ENCODE results near the gene KDELR1.

- TF ChIP-seq, protein P1, sequence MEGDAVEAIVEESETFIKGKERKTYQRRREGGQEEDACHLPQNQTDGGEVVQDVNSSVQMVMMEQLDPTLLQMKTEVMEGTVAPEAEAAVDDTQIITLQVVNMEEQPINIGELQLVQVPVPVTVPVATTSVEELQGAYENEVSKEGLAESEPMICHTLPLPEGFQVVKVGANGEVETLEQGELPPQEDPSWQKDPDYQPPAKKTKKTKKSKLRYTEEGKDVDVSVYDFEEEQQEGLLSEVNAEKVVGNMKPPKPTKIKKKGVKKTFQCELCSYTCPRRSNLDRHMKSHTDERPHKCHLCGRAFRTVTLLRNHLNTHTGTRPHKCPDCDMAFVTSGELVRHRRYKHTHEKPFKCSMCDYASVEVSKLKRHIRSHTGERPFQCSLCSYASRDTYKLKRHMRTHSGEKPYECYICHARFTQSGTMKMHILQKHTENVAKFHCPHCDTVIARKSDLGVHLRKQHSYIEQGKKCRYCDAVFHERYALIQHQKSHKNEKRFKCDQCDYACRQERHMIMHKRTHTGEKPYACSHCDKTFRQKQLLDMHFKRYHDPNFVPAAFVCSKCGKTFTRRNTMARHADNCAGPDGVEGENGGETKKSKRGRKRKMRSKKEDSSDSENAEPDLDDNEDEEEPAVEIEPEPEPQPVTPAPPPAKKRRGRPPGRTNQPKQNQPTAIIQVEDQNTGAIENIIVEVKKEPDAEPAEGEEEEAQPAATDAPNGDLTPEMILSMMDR (IDR thresholded peaks at IDR 0.05) = no peak
- TF ChIP-seq EP300 (IDR thresholded peaks at IDR 0.05) (no peak), POLR2A (IDR thresholded peaks at IDR 0.05) (no peak)
These were observed 27.9 kb downstream of the KDELR1 start for GRCh38 chr19:48363500-48363809.
